GM18868 (cell line): ENCODE data around the gene CACNA2D1.
"Not testable (repeated sequence)": the region's sequence is repeated elsewhere in the genome, so short reads cannot be mapped to it uniquely, and the experiment has no call there.

Source experiments
- ATAC-seq: cut with Tn5 transposase; IDR thresholded peaks from one replicate; pipeline ENCODE4 v1.9.1; 2021; ENCODE audit warnings: mild to moderate bottlenecking, moderate library complexity; ENCODE audit not compliant: unreplicated experiment

Gene CACNA2D1

DNA sequence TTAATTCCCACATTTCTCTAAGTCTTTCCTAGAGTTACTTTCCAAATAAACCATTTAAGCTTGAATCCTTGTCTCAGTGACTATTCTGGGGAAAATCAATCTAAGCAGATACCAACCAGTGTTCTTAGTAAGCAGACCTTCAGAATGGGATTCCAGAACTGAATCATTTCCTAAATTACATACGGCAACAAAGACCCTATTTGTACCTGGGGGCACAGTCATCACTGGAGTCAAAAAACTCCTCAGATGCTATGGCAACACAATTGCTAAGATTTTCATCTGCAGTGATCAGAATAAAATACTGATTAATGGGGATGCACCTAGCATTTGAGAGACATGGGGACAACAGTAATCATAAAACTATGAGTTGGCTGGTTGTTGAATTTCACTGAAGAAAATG is 389.0 kb downstream of the CACNA2D1 start:
- no peak for ATAC-seq

DNA sequence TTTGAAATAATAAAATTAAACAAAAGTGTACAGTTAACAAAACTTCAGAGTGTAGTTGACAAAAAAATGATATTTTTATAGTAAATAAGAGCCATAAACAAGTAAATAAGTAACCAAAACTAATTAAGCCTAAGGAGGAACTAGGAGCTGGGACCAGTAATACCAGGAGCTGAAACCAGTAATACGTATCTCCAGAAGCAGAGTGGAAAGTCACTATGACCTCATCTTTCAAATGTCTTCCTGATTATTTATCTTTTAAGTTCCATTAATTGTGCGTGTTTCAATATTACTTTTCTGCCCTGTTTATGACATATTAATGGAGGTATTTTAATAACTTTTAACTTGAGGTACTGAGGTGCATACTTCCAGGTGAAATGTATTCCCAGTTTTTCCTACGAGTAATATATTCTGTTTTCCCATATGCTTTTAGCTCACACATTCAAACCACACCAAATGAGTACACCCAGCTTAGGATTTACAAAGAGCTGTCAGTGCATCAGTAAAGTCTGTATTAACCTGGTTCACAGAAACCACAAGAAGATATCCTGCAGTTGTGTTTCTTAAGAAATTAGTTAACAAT is 390.0 kb downstream of the CACNA2D1 start:
- ATAC-seq: peak; percentile 27

DNA sequence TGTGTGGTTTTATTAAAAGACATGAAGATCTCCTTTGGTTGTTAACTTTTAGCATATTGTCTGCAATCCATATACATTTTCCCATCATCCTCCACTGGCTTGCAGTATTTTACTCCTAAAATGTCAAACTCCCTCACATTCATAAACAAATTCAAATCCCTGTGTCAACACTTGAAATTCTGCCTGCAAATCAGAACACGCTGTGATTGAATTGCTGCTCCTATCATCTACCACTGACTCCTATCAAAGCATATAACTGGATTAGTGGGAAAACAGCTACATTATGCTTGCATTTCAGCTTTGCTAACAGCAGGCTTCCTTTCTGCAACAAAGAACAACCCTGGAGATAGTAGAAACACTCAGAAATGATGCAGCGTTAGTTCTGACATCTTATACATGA is 392.0 kb downstream of the CACNA2D1 start:
- no peak for ATAC-seq

DNA sequence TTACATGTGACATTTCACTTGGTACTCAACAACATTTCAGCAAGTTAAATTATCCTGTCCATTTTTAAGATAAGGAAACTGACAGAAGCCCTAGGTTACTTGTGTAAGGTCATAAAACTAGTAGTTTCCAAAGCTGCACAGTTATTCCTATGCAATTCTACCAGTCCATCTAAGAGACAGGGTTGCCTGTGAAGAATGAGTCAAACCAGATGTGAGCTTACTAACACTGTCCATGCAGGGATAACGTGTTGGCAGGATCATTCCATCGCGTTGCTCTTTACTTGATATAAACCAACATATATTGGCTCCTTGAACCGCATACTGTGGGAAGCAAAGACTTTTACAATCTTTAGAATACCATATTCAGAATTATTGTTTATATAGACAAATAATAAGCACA is 392.8 kb downstream of the CACNA2D1 start:
- no peak for ATAC-seq

DNA sequence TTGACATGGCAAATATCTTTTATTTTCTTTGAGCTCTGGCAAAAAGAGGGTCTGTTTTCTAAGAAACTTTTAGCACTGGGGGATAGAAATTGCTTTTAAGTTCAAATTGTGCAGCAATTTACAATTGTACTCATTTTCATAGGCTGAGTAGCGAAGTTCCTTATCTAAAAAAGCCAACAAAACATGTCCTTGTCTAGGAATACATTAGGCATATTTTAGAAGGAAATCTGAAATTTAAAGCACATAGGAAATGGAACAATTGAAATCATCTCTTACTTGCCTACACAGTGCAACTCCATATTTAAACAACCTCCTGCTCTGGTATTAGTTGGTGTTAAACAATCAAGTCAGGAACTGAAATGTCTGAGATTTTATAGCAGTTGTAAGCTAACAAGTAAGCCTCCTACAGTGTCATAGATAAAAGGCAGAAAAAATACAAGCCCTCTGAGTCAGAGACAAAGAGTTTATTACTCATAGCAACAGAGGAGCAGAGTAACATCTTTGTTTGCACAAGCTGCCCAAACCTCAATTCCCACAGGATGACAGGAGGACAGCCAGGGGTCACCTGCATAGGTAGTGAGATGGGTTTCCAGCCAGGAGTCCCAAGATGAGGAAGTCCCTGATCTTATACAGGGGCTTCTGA is 393.6 kb downstream of the CACNA2D1 start:
- peak; percentile 50 for ATAC-seq

DNA sequence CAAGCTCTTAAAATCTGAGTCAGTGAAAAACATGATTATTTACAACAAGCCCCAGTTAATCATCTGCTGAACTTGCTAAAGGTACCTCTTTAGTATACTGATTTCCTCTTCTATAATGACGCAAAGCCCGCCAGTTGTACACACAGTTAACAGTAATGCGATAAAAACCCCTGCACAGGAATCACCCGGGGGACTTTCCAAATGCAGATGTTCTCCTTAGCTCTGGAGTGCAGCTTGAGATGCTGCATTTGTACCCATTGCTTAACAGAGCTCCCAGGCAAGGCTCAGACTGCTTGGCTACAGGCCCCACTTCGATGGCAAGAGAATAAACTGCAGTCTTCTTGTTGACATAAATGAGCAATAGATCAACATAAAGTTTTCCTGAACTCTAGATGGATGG is 394.1 kb downstream of the CACNA2D1 start:
- peak; percentile 67 for ATAC-seq

DNA sequence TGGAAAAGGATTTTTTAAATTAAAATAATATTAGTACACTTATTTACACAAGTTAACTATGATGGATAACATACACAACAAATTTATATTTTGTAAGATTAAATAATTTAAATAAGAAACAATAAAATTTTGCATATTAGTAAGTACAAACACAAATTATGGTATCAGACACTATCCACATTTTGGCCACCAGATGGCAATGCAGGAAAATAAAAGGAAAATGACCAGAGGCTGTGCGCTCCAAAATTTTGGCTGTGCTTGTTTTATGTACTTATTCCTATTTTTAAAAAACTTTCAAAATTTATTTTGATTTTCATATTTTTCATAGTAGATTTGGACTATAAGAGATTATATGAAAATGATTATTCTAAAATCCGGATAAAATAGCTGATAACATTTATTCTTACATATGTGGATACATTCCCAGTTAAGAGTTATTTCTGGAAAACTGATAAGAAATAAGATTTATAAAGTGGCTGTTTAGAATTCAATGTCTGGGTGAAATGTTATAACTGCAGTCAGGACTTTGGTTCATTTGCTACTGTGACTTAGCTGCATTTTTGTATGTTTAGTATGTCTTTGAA is 399.0 kb downstream of the CACNA2D1 start:
- peak; percentile 62 for ATAC-seq

DNA sequence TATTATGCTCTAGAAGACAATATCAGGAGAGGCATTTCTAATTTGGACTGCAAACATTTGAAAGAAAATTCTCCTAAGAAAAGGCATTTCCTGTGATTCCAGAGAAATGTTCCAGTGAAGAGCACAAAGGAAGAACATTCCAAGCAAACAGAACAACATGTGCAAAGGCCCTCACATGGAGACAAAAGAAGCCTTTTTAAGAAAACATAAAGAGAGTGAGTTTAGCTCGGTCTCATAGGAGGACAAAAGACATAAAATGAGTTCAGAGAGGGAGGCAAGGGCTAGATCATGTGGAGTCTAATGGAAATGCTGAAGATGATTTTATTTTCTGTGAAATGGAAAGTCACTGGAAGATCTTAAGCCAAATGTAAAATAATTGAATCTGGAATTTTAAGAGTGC is 404.0 kb downstream of the CACNA2D1 start:
- no peak for ATAC-seq

DNA sequence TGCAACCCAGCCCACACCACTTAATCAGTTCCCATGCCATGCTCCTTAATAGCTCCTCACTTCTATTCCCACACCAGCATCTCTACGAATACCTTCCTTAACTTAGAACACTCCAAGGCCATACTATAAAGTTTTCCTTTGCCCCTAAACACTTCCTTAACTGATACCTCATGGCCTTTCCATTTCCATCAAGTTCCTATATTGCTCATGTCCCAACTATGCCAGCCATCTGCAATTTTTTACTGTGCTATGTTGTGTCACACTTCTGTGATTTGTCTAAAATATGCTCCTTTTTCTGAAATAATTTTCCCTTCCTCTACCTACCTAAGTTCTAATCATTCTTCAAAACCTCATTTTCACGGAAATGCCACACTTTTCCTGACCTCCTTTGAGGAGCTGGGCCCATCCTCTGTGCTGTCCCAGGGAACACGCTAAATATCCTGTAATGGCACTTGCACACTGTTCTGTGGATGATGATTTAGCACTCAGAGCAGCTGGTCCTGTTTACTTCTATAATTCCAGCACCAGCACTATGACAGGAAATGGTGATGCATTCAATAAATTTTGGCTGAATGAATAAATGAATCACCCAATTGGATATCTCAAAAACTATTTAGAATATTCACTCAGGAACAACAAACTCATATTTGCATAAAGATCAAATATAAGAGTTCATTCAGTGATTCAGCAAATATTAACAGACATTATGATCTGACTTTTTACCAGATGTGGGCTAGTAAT is 407.3 kb downstream of the CACNA2D1 start:
- ATAC-seq: no peak

DNA sequence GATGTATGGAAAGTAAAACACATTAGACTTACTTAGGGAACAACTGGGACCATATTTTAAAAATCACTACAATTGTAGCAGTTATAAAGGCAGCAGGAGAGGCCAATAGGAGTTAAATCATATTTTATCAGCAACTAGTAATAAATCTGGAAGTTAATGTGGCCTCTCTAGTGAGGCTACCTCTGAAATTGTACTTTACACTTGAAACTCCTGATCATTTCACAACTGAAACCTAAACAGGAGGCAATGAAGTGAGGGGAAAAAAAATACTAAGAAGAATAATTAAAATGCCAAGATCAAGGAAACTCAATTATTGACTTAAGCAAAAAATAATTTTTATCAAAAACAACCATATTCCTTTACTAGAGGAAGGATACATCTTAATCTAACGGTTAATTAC is 408.1 kb downstream of the CACNA2D1 start:
- no peak for ATAC-seq

DNA sequence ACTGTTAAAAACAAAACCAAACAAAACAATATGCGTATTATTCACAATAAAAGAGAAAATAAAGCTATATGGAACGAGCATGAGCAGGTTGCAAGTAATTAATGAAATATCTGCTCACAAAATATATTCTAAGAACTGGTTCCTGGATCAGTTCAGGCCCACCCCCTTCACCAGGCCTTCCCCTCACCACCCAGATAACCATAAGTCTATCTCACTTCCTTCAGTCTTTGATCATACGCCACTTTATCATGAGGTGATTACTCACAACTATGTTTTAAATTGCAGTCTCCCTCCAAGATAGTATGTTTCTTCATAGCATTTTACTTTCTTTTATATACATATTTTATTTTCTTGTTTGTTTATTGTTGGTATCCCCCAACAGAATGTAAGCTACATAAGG is 410.7 kb downstream of the CACNA2D1 start:
- no peak for ATAC-seq

DNA sequence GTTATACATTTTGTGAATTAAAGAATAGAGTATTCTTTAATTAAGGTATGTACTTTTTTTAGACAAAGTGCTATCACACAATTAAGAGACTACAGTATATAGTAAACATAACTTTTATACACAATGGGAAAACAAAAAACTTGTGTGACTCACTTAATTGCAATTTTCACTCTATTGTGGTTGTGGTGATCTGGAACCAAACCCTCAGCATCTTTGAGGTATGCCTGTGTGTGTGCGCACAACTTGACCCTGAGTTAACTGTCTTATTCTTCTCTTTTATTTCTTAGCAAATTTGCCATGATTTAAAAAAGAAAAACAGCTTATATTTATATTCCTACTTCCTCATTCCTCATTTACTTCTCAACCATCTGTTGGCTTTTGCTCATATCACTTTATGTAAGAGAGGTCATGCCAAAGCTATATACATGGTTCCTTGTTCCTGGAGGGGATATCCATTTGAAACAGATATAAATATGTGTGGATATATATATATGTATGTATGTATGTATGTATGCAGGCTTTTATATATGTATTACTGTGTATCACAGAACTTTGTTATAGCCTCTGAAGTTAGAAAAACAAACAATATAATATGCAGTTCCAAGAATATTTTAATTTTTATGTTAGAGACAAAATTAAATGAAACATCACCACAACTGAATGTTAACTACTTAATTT is 414.2 kb downstream of the CACNA2D1 start:
- ATAC-seq: no peak

DNA sequence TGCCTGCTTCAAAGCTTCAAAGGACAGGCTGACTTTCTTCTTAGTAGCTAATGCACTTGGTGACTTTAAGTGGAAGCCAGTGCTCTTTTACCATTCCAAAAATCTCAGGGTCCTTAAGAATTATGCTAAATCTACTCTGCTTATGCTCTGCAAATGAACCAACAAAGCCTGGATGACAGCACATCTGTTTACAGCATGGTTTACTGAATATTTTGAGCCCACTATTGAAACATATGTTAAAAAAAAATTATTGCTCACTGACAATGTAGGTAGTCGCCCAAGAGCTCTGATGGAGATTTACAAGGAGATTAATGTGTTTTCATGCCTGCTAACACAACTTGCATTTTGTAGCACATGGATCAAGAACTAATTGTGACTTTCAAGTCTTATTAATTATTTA is 415.5 kb downstream of the CACNA2D1 start:
- ATAC-seq: no peak

DNA sequence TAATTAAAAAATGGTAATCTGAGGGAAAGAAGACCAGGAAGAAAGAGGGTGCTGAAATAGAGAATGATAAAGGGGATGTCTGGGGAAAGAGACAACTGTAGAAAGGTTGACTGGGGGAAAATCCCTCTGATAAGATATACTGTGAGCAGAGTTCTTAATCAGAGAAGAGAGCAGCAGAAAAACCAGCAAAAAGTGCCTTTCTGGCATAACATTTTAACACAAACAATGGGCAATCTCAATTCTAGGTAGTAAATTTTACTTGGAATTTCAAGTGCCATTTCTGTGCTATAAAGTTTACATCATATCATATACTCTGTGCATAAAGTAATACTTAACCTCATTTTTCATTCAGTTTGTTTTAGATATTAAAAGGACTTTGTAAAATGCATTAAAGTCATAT is 421.9 kb downstream of the CACNA2D1 start:
- no peak for ATAC-seq

DNA sequence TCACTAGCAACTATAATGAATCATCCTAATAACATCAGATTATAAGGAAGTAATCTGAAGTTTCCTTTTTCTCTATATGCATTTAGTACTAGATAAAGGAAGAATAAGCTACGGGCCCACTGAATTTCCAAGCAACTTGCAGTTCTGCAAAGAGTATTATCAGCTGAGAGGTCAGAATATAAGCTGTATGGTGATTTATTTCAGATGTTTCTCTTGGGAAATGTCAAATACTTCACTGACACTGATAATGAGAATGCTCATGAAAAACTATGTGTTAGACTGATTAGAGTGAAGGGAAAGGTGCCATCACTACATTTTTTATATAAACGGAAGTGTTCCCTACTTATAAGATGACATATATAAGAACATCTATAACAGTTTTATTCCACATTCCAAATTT is 422.5 kb downstream of the CACNA2D1 start:
- ATAC-seq: no peak

DNA sequence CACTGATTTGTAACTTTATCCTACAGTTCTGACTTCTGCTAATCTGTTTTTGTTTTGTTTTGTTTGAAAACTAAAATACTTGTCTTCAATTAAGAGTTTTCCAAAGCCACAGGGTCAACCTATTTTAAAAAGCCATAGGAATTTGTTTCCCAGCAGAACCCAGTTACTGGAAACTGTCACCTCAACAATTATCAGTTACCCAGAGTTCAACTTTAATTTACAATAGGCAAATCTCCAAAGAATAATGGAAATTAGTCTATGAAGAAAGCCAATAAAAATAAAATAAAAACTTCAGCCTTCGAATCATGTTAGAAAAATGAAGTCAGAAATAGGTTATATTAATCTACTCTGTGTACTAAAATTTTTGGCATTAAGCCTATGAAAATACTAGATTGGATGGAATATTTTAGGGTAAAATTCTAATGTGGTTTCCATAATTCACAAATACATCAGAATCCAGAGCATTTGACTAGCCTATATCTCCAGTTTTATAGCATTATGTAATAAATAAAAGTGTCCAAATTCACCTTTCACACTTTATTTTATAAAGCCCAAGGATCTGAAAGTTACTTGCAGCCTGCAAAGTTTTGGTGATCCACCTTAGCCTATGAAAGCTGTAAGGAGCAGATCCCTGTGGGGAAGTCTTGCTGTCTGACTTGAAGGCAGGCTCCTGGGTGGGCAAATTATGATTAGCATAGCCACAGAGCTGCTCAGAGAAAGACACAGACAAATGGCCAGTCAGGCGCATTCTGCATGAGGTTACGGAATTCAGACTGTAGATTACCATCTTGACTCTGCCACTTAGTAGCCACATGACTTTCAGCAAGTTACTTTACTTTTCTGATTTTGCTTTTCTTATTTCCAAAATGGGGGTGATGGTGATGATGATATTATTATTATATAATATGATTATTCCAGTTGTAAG is 423.8 kb downstream of the CACNA2D1 start:
- no peak for ATAC-seq

DNA sequence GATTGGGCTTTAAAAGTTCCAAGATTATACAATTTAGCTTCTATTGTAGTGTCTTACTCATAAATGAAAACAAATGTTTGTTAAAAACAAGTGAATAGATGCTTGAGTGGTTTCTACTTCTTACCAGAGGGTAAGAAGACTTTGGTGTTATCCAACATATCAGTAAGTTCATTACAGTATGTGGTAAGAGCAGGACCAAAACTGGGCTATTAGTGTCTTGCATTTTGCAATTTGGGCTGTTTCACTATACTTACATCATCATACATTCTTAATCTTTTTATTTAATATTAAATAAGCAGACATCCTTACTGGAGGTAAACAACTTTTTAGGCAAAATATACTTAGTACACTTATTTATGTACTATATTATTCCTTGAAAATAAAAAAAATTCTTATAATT is 425.4 kb downstream of the CACNA2D1 start:
- ATAC-seq: no peak

DNA sequence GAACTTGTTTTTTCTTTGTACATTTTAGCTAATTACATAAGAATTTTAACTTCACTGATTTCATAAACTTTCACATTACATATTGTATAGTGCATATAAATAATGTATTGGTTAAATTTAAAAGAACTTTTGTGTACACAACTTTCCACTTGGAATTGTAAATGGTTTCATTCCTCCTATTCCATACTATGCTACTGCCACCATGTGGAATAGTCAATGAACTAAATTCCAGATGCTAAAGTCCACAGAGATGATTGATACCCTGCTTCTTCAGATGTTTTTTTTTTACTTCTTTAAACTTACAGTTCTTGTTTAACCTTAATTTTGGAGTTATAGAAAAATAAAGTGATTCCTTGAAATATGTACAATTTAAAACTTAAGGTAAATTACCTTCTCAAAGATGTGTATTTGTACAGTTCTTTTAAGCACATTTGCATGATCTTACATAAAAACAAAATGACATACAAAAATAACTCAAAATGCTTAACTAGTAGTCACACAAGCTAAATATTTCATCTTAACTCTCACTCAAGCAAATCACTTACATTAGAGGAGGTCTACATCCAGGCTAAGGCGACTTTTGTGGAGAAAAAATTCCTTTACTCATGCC is 426.1 kb downstream of the CACNA2D1 start:
- no peak for ATAC-seq

DNA sequence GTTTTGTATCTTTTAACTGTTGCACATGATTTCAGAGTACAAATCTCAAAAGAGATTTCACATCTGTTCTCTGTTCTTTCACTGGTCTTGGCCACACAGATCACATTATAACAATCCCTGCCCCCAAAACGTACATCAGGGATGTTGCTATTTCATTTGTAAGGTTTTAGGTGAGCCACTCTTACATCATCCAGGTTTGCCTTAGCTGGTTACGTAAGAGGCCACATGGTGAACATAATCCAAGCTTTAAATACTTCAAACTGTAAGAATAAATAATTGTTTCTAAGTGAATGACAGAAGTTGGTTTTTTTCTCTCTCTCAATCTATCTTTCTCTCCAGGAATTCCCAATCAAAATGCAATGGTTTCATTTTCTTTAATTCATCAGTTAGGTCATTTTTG is 427.8 kb downstream of the CACNA2D1 start:
- no peak for ATAC-seq

DNA sequence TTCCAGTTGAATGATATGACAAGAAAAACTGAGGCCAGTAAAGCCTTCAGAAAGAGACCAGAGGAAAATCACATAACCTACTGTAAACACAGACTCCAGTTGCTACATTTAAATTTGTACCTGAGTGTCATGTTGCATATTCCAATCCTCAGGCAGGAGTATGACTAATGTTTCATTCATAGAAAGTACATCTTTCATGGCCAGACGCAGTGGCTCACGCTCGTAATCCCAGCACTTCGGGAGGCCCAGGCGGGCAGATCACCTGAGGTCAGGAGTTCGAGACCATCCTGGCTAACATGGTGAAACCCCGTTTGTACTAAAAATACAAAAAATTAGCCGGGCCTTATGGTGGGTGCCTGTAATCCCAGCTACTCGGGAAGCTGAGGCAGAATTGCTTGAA is 429.0 kb downstream of the CACNA2D1 start:
- not testable (repeated sequence) for ATAC-seq
